IMR-90 (cell line): ENCODE measurements around the gene NKAIN2. TPM values are rescaled to one million over a fixed set of nuclear protein-coding genes. Genes with fewer than 3 reads are reported as not detected.

Source experiments
- ATAC-seq: fragments of 200-7000 bp; cut with Tn5 transposase; 2 replicates; pipeline ENCODE4 v1.9.1; 2020; ENCODE audit warnings: low read depth, mild to moderate bottlenecking, moderate library complexity
- BruUV-seq: library from RNA; stranded (reverse); fragments of 400-500 nt; replicated peaks from 2 replicates; lab custom pipeline; 2021; lab: Mats Ljungman, UMichigan
- CTCF ChIA-PET: fragments of 300-600 bp; formaldehyde crosslinking; extraction: SDS; loops from one replicate; lab custom pipeline; 2021; ENCODE audit warnings: antibody characterized with exemption; lab: Yijun Ruan, JAX
- POLR2A ChIA-PET: fragments of 300-600 bp; sonication (Branson Sonifier 250); formaldehyde crosslinking; loops from one replicate; lab custom pipeline; 2022; ENCODE audit warnings: antibody characterized with exemption; ENCODE audit not compliant: unreplicated experiment; lab: Charles Lee
- DNase-seq: peaks from one replicate; pipeline ENCODE4 v3.0.0; 2013
- H2AFZ ChIP-seq: replicated peaks from 2 replicates; pipeline ENCODE3; 2013; ENCODE audit warnings: low read length, mild to moderate bottlenecking; ENCODE audit not compliant: poor library complexity
- H2AK5ac ChIP-seq: 2 replicates; pipeline ENCODE4 v1.6.1; 2013; ENCODE audit warnings: low read depth, low read length, inconsistent platforms
- H2AK9ac ChIP-seq: replicated peaks from 2 replicates; pipeline ENCODE3; 2013; ENCODE audit warnings: mild to moderate bottlenecking, low read depth, low read length, moderate library complexity; ENCODE audit not compliant: poor library complexity
- H2BK120ac ChIP-seq: 2 replicates; pipeline ENCODE4 v1.6.1; 2013; ENCODE audit warnings: low read depth, low read length, inconsistent platforms
- H2BK15ac ChIP-seq: 3 replicates; pipeline ENCODE4 v1.6.1; 2013; ENCODE audit warnings: low read depth, low read length, inconsistent platforms
- H2BK20ac ChIP-seq: 2 replicates; pipeline ENCODE4 v1.6.1; 2013; ENCODE audit warnings: low read depth, mild to moderate bottlenecking, inconsistent platforms, low read length, moderate library complexity
- H2BK5ac ChIP-seq: 2 replicates; pipeline ENCODE4 v1.6.1; 2013; ENCODE audit warnings: mild to moderate bottlenecking, low read depth, low read length, inconsistent platforms; ENCODE audit not compliant: poor library complexity, severe bottlenecking
- H3K14ac ChIP-seq: replicated peaks from 2 replicates; pipeline ENCODE4 v1.6.1; 2013; ENCODE audit warnings: low read depth, low read length, inconsistent platforms
- H3K18ac ChIP-seq: 2 replicates; pipeline ENCODE4 v1.6.1; 2013; ENCODE audit warnings: low read depth, low read length, control low read depth
- H3K23ac ChIP-seq: 2 replicates; pipeline ENCODE4 v1.6.1; 2013; ENCODE audit warnings: low read depth, low read length, inconsistent platforms
- H3K27ac ChIP-seq: 2 replicates; pipeline ENCODE4 v1.5.1; 2013; ENCODE audit warnings: mild to moderate bottlenecking, control low read depth, low read length; ENCODE audit not compliant: insufficient read depth
- H3K27me3 ChIP-seq: 2 replicates; pipeline ENCODE4 v1.6.1; 2013; ENCODE audit warnings: low read length; ENCODE audit not compliant: control insufficient read depth, insufficient read depth
- H3K36me3 ChIP-seq: 2 replicates; pipeline ENCODE4 v1.6.1; 2013; ENCODE audit warnings: low read length, mixed read lengths; ENCODE audit not compliant: control insufficient read depth, insufficient read depth
- H3K4ac ChIP-seq: 2 replicates; pipeline ENCODE4 v1.6.1; 2013; ENCODE audit warnings: low read depth, low read length, inconsistent platforms
- H3K4me1 ChIP-seq: 2 replicates; pipeline ENCODE4 v1.6.1; 2013; ENCODE audit warnings: low read length, mixed read lengths; ENCODE audit not compliant: control insufficient read depth, insufficient read depth
- H3K4me2 ChIP-seq: 2 replicates; pipeline ENCODE4 v1.6.1; 2013; ENCODE audit warnings: low read depth, mild to moderate bottlenecking, control low read depth, low read length, moderate library complexity
- H3K4me3 ChIP-seq: 2 replicates; pipeline ENCODE4 v1.5.1; 2013; ENCODE audit warnings: low read depth, mild to moderate bottlenecking, control low read depth, low read length, moderate library complexity; ENCODE audit not compliant: insufficient read depth
- H3K56ac ChIP-seq: 2 replicates; pipeline ENCODE4 v1.6.1; 2013; ENCODE audit warnings: low read length, inconsistent platforms; ENCODE audit not compliant: insufficient read depth; ENCODE audit errors: extremely low read depth
- H3K79me1 ChIP-seq, 2 experiments: 2 replicates each; pipeline ENCODE4 v1.6.1; 2013; ENCODE audit warnings: low read length in 2 of 2, inconsistent platforms in 1 of 2, low read depth in 1 of 2
- H3K9ac ChIP-seq: 2 replicates; pipeline ENCODE4 v1.6.1; 2013; ENCODE audit warnings: low read depth, low read length, control low read depth
- H3K9me1 ChIP-seq: 2 replicates; pipeline ENCODE4 v1.6.1; 2013; ENCODE audit warnings: low read length, inconsistent platforms; ENCODE audit not compliant: insufficient read depth
- H3K9me3 ChIP-seq: 2 replicates; pipeline ENCODE4 v1.6.1; 2013; ENCODE audit warnings: low read length; ENCODE audit not compliant: control insufficient read depth, insufficient read depth
- H4K20me1 ChIP-seq: 2 replicates; pipeline ENCODE4 v1.6.1; 2013; ENCODE audit warnings: low read length, inconsistent platforms; ENCODE audit not compliant: insufficient read depth
- H4K5ac ChIP-seq: 2 replicates; pipeline ENCODE4 v1.6.1; 2013; ENCODE audit warnings: mild to moderate bottlenecking, low read depth, low read length, control low read depth
- H4K8ac ChIP-seq, 2 experiments: 2 replicates each; pipeline ENCODE4 v1.6.1; 2013; ENCODE audit warnings: low read depth in 2 of 2, low read length in 2 of 2, control low read depth in 1 of 2, inconsistent platforms in 1 of 2
- H4K91ac ChIP-seq: 2 replicates; pipeline ENCODE4 v1.6.1; 2013; ENCODE audit warnings: low read depth, low read length, inconsistent platforms; ENCODE audit not compliant: insufficient read depth
- BHLHE40 ChIP-seq: fragments of 150-350 bp; IDR thresholded peaks from 2 replicates; pipeline ENCODE4 v1.6.1; 2016; ENCODE audit warnings: mild to moderate bottlenecking, low read depth, low read length
- CEBPB ChIP-seq: IDR thresholded peaks from 2 replicates; pipeline ENCODE4 v1.6.1; 2012; ENCODE audit warnings: low read depth, low read length, improper control_type of control experiment
- CHD1 ChIP-seq: IDR thresholded peaks from 2 replicates; pipeline ENCODE4 v1.6.1; 2012; ENCODE audit warnings: low read depth, low read length, improper control_type of control experiment
- CTCF ChIP-seq: conservative IDR thresholded peaks from 2 replicates; pipeline ENCODE4 v1.5.1; 2012; ENCODE audit warnings: mild to moderate bottlenecking, low read depth, low read length, improper control_type of control experiment
- FOS ChIP-seq: fragments of 150-350 bp; IDR thresholded peaks from 2 replicates; pipeline ENCODE4 v1.6.1; 2016; ENCODE audit warnings: low read depth, low read length
- MAFK ChIP-seq: IDR thresholded peaks from 2 replicates; pipeline ENCODE4 v1.6.1; 2012; ENCODE audit warnings: low read depth, low read length, improper control_type of control experiment
- MAZ ChIP-seq: IDR thresholded peaks from 2 replicates; pipeline ENCODE4 v1.6.1; 2012; ENCODE audit warnings: low read depth, mild to moderate bottlenecking, low read length, improper control_type of control experiment, moderate library complexity, borderline replicate concordance
- MXI1 ChIP-seq: IDR thresholded peaks from 2 replicates; pipeline ENCODE4 v1.6.1; 2012; ENCODE audit warnings: low read depth, mild to moderate bottlenecking, low read length, moderate library complexity, borderline replicate concordance
- NFE2L2 ChIP-seq: fragments of 150-350 bp; IDR thresholded peaks from 2 replicates; pipeline ENCODE4 v1.6.1; 2016; ENCODE audit warnings: low read depth, mild to moderate bottlenecking, low read length
- POLR2A ChIP-seq: IDR thresholded peaks from 2 replicates; pipeline ENCODE4 v1.6.1; 2012; ENCODE audit warnings: mild to moderate bottlenecking, low read depth, low read length
- RAD21 ChIP-seq: IDR thresholded peaks from 2 replicates; pipeline ENCODE4 v1.6.1; 2012; ENCODE audit warnings: low read length, improper control_type of control experiment
- RCOR1 ChIP-seq: IDR thresholded peaks from 2 replicates; pipeline ENCODE4 v1.6.1; 2012; ENCODE audit warnings: mild to moderate bottlenecking, low read length, improper control_type of control experiment; ENCODE audit not compliant: insufficient replicate concordance
- RFX5 ChIP-seq: IDR thresholded peaks from 2 replicates; pipeline ENCODE4 v1.8.0; 2012; ENCODE audit warnings: low read depth, mild to moderate bottlenecking, low read length, moderate library complexity
- SMC3 ChIP-seq: fragments of 150-350 bp; IDR thresholded peaks from 2 replicates; pipeline ENCODE4 v1.6.1; 2016; ENCODE audit warnings: low read depth, mild to moderate bottlenecking, antibody characterized with exemption, low read length, moderate library complexity
- USF2 ChIP-seq: fragments of 150-350 bp; IDR thresholded peaks from 2 replicates; pipeline ENCODE4 v1.6.1; 2017; ENCODE audit warnings: mild to moderate bottlenecking, antibody characterized with exemption, low read length, low read depth
- WGBS, 2 experiments: methylation state at CpG; one replicate each; pipeline versions ENCODE4 v1.1.5 to v1.1.7; 2013; ENCODE audit warnings: missing lambda C conversion rate in 2 of 2; ENCODE audit not compliant: insufficient read length in 1 of 2; ENCODE audit errors: extremely low coverage in 2 of 2; 5-methylcytosine and 5-hydroxymethylcytosine counted together
- dilution Hi-C: fragments of 300-500 bp; cut with HindIII; formaldehyde crosslinking; loops from one replicate; pipeline ENCODE4 v1.14.3; 2018; ENCODE audit warnings: low sequenced_read_pairs; ENCODE audit not compliant: unreplicated experiment
- in situ Hi-C: fragments of 300-500 bp; cut with MboI; formaldehyde crosslinking; loops from 3 replicates; pipeline ENCODE4 v1.14.3; 2019; ENCODE audit warnings: low sequenced_read_pairs, inconsistent platforms, mixed read lengths
- intact Hi-C: fragments of 100-400 bp; cut with micrococcal nuclease; formaldehyde crosslinking; loops from 2 replicates; pipeline ENCODE4 v1.10.0; 2022
- polyA plus RNA-seq, 3 experiments: library from polyadenylated mRNA; depleted of rRNA; stranded (reverse); fragments of >200 nt; gene quantifications; 2 replicates each; pipeline ENCODE4 v1.2.3, GENCODE V29; 2012; ENCODE audit warnings: low replicate concordance in 1 of 3
- total RNA-seq: library from RNA; depleted of rRNA; stranded (reverse); fragments of >200 nt; gene quantifications from 2 replicates; pipeline ENCODE4 v1.2.3, GENCODE V29; 2012
- TF ChIP-seq, protein P1 (sequence below): fragments of 150-350 bp; IDR thresholded peaks from 2 replicates; pipeline ENCODE4 v1.6.1; 2016; ENCODE audit warnings: low read depth, mild to moderate bottlenecking, low read length, moderate library complexity, borderline replicate concordance

The NKAIN2 gene
- total and polyA plus RNA-seq, 2 of the 4 experiments (the other 2 are of a cell fraction) = not detected

DNA sequence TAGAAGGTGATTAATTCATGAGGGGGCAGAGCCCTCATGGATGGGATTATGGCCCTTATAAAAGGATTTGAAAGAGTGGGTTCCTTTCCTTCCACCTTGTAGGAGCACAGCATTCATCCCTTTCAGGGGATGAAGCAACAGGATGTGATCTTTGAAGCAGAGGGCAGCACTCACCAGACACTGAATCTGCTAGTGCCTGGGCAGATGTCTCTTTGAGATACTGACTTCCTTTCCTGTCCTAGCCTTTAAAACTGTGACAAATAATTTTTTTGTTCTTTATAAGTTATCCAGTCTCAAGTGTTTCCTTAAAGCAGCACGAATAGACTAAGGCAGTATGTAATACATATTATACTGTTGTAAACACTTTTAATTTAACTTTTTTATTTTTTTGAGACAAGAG lies 620.0 kb downstream of the NKAIN2 start:
- no peak overlapping the region for H2BK120ac ChIP-seq
- no peak overlapping the region for H2BK20ac ChIP-seq
- no peaks in the 10 kb centered on the region for H3K9me3 ChIP-seq
- TF ChIP-seq MAZ (no peak), FOS (no peak), CTCF (no peak), RFX5 (no peak), BHLHE40 (no peak), NFE2L2 (no peak), USF2 (no peak), POLR2A (no peak), RCOR1 (no peak), RAD21 (no peak), MXI1 (no peak), CHD1 (no peak), CEBPB (no peak), MAFK (no peak), SMC3 (no peak)
- TF ChIP-seq, protein P1, sequence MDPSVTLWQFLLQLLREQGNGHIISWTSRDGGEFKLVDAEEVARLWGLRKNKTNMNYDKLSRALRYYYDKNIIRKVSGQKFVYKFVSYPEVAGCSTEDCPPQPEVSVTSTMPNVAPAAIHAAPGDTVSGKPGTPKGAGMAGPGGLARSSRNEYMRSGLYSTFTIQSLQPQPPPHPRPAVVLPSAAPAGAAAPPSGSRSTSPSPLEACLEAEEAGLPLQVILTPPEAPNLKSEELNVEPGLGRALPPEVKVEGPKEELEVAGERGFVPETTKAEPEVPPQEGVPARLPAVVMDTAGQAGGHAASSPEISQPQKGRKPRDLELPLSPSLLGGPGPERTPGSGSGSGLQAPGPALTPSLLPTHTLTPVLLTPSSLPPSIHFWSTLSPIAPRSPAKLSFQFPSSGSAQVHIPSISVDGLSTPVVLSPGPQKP = no peak
- no peak overlapping the region for H3K4me2 ChIP-seq
- ChIA-PET POLR2A (no interaction called here), CTCF (no interaction called here)
- no peak overlapping the region for H2AK5ac ChIP-seq
- WGBS, 2 experiments = no CpG with 5 or more reads among the region's 1 CpG
- H3K79me1 ChIP-seq = no peaks in the 10 kb centered on the region
- H2BK5ac ChIP-seq = no peak overlapping the region
- no peaks in the 10 kb centered on the region for H3K9me1 ChIP-seq
- H2AFZ ChIP-seq = no peak overlapping the region
- H3K23ac ChIP-seq = no peak overlapping the region
- H3K27me3 ChIP-seq = no peaks in the 10 kb centered on the region
- no peaks in the 10 kb centered on the region for H3K4me1 ChIP-seq
- intact Hi-C loops (no loop called here), in situ Hi-C loops (no loop called here), dilution Hi-C loops (no loop called here)
- no peak overlapping the region for H3K27ac ChIP-seq
- no peak overlapping the region for H4K5ac ChIP-seq
- no peak overlapping the region for H2AK9ac ChIP-seq
- H4K8ac ChIP-seq = no peak overlapping the region
- H3K56ac ChIP-seq = no peak overlapping the region
- H3K18ac ChIP-seq = no peak overlapping the region
- BruUV-seq = no TSS peak
- ATAC-seq (no peak), DNase-seq (no peak)
- no peaks in the 10 kb centered on the region for H3K36me3 ChIP-seq
- H4K20me1 ChIP-seq = no peaks in the 10 kb centered on the region
- no peak overlapping the region for H3K9ac ChIP-seq
- H3K4me3 ChIP-seq = no peak overlapping the region
- H4K91ac ChIP-seq = no peak overlapping the region
- H3K4ac ChIP-seq = no peak overlapping the region
- no peak overlapping the region for H3K14ac ChIP-seq
- no peak overlapping the region for H2BK15ac ChIP-seq
